GM23338 (cell line): ENCODE results near the gene PTGIS.

Source experiments
- CREB1 ChIP-seq: fragments of 250-450 bp; sonication (Bioruptor Pico); IDR thresholded peaks from 2 replicates; pipeline ENCODE4 v1.5.0; 2020; ENCODE audit warnings: low read depth, mild to moderate bottlenecking, moderate library complexity
- EZH2 ChIP-seq: fragments of 200-600 bp; sonication (generic); IDR thresholded peaks from one replicate; pipeline ENCODE4 v1.8.0; 2017; ENCODE audit warnings: antibody characterized with exemption, mild to moderate bottlenecking, low read depth; ENCODE audit not compliant: unreplicated experiment
- EZH2phosphoT487 ChIP-seq: fragments of 200-600 bp; sonication (generic); IDR thresholded peaks from one replicate; pipeline ENCODE4 v1.8.1; 2018; ENCODE audit warnings: antibody characterized with exemption; ENCODE audit not compliant: unreplicated experiment
- JUNB ChIP-seq: IDR thresholded peaks from one replicate; pipeline ENCODE4 v1.6.1; 2016; ENCODE audit warnings: antibody characterized with exemption; ENCODE audit not compliant: unreplicated experiment
- NANOG ChIP-seq: IDR thresholded peaks from 2 replicates; pipeline ENCODE4 v1.6.1; 2016; ENCODE audit warnings: antibody characterized with exemption, borderline replicate concordance
- POLR2AphosphoS5 ChIP-seq: IDR thresholded peaks from 2 replicates; pipeline ENCODE4 v1.6.1; 2016; ENCODE audit warnings: antibody characterized with exemption, low read depth
- TF ChIP-seq, protein P1 (sequence below), 2 experiments: fragments of 200-600 bp in 1 of 2; sonication (generic) in 1 of 2; conservative IDR thresholded peaks; 2 replicates each; pipeline versions ENCODE4 v1.5.1 to v1.6.1; 2016 to 2017; ENCODE audit warnings: antibody characterized with exemption in 2 of 2, low read depth in 2 of 2, mild to moderate bottlenecking in 2 of 2, moderate library complexity in 1 of 2
- TF ChIP-seq, protein P2 (sequence below): IDR thresholded peaks from one replicate; pipeline ENCODE4 v1.6.1; 2018; ENCODE audit warnings: antibody characterized with exemption; ENCODE audit not compliant: unreplicated experiment
- TF ChIP-seq, protein P3 (sequence below): IDR thresholded peaks from 2 replicates; pipeline ENCODE4 v1.6.1; 2016; ENCODE audit warnings: antibody characterized with exemption

DNA sequence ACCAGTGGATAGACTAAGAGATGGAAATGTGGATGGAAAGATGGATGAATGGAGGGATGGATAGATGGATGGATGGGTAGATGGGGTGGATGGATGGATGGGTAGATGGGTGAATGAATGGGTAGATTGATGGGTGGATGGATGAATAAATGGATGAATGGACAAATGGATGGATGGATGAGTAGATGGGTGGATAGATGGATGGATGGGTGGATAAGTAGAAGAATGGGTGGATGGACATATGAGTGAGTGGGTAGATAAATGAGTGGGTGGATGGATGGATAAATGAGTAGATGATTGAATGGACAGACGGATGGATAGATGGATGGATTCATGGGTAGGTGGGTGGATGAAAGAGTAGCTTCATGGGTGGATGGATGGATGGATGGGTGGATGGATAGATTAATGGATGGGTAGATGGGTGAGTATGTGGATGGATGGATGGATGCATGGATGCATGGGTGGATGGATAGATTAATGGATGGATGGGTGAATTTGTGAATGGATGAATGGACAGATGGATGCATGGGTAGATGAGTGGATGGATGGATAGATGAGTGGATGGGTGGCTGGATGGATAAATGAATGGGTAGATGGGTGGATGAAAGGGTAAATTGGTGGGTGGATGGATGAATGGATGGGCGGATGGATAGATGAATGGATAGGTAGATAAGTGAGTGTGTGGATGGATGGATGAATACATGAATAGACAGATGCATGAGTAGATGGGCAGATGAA lies 56.0 kb downstream of the PTGIS start:
- TF ChIP-seq, protein P1, sequence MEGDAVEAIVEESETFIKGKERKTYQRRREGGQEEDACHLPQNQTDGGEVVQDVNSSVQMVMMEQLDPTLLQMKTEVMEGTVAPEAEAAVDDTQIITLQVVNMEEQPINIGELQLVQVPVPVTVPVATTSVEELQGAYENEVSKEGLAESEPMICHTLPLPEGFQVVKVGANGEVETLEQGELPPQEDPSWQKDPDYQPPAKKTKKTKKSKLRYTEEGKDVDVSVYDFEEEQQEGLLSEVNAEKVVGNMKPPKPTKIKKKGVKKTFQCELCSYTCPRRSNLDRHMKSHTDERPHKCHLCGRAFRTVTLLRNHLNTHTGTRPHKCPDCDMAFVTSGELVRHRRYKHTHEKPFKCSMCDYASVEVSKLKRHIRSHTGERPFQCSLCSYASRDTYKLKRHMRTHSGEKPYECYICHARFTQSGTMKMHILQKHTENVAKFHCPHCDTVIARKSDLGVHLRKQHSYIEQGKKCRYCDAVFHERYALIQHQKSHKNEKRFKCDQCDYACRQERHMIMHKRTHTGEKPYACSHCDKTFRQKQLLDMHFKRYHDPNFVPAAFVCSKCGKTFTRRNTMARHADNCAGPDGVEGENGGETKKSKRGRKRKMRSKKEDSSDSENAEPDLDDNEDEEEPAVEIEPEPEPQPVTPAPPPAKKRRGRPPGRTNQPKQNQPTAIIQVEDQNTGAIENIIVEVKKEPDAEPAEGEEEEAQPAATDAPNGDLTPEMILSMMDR (conservative IDR thresholded peaks at IDR 0.05; ENCODE audit: low read depth in 2 of 2), result no peak
- no peak for TF ChIP-seq POLR2AphosphoS5
- no peak for TF ChIP-seq EZH2
- TF ChIP-seq, protein P2, sequence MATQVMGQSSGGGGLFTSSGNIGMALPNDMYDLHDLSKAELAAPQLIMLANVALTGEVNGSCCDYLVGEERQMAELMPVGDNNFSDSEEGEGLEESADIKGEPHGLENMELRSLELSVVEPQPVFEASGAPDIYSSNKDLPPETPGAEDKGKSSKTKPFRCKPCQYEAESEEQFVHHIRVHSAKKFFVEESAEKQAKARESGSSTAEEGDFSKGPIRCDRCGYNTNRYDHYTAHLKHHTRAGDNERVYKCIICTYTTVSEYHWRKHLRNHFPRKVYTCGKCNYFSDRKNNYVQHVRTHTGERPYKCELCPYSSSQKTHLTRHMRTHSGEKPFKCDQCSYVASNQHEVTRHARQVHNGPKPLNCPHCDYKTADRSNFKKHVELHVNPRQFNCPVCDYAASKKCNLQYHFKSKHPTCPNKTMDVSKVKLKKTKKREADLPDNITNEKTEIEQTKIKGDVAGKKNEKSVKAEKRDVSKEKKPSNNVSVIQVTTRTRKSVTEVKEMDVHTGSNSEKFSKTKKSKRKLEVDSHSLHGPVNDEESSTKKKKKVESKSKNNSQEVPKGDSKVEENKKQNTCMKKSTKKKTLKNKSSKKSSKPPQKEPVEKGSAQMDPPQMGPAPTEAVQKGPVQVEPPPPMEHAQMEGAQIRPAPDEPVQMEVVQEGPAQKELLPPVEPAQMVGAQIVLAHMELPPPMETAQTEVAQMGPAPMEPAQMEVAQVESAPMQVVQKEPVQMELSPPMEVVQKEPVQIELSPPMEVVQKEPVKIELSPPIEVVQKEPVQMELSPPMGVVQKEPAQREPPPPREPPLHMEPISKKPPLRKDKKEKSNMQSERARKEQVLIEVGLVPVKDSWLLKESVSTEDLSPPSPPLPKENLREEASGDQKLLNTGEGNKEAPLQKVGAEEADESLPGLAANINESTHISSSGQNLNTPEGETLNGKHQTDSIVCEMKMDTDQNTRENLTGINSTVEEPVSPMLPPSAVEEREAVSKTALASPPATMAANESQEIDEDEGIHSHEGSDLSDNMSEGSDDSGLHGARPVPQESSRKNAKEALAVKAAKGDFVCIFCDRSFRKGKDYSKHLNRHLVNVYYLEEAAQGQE, result no peak
- TF ChIP-seq CREB1 (CRISPR knock-in tag), result no peak
- TF ChIP-seq, protein P3, sequence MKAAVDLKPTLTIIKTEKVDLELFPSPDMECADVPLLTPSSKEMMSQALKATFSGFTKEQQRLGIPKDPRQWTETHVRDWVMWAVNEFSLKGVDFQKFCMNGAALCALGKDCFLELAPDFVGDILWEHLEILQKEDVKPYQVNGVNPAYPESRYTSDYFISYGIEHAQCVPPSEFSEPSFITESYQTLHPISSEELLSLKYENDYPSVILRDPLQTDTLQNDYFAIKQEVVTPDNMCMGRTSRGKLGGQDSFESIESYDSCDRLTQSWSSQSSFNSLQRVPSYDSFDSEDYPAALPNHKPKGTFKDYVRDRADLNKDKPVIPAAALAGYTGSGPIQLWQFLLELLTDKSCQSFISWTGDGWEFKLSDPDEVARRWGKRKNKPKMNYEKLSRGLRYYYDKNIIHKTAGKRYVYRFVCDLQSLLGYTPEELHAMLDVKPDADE, result no peak
- TF ChIP-seq NANOG, result no peak
- TF ChIP-seq EZH2phosphoT487, result no peak
- no peak for TF ChIP-seq JUNB
